SK-N-SH (cell line): ENCODE data around the gene TSNAXIP1. TPM values are rescaled to one million over a fixed set of nuclear protein-coding genes. Genes with fewer than 3 reads are reported as not detected.

Experiments
- CTCF ChIA-PET: fragments of 300-600, 350-600 bp; formaldehyde crosslinking; extraction: SDS; loops from one replicate; lab custom pipeline; 2021; lab: Yijun Ruan, JAX
- POLR2A ChIA-PET: fragments of 350-600 bp; sonication (Branson Sonifier 250); formaldehyde crosslinking; extraction: SDS; loops from one replicate; lab custom pipeline; 2020; ENCODE audit warnings: antibody characterized with exemption, inconsistent platforms; lab: Yijun Ruan, JAX
- DNase-seq: peaks from one replicate; pipeline ENCODE4 v3.0.0; 2012
- H2AFZ ChIP-seq: fragments of 200-600 bp; sonication (generic); 2 replicates; pipeline ENCODE4 v1.8.1; 2016; ENCODE audit warnings: antibody characterized with exemption, mild to moderate bottlenecking, low read depth
- H3F3A ChIP-seq: fragments of 200-600 bp; sonication (generic); replicated peaks from 2 replicates; pipeline ENCODE3; 2016; ENCODE audit warnings: antibody characterized with exemption, mild to moderate bottlenecking; ENCODE audit not compliant: insufficient read depth
- H3K27ac ChIP-seq, 2 experiments: fragments of 200-500 bp in 1 of 2; fragments of 200-600 bp in 1 of 2; sonication (Bioruptor generic) in 1 of 2; sonication (generic), shearing (Covaris generic) in 1 of 2; 2 replicates each; pipeline versions ENCODE4 v1.5.1 to v1.6.1; 2014 to 2016; ENCODE audit warnings: low read depth in 2 of 2, inconsistent platforms in 1 of 2, low read length in 1 of 2, mild to moderate bottlenecking in 1 of 2, mixed read lengths in 1 of 2
- H3K27me3 ChIP-seq: fragments of 200-600 bp; sonication (generic), shearing (Covaris generic); 2 replicates; pipeline ENCODE4 v1.6.1; 2016; ENCODE audit warnings: mixed run types; ENCODE audit not compliant: insufficient read depth
- H3K36me3 ChIP-seq, 2 experiments: fragments of 200-500 bp in 1 of 2; fragments of 200-600 bp in 1 of 2; sonication (Bioruptor generic) in 1 of 2; sonication (generic) in 1 of 2; replicated peaks in 1 of 2; 2 replicates each; pipeline versions ENCODE3 to v1.5.1; 2014 to 2016; ENCODE audit warnings: low read length in 1 of 2, mild to moderate bottlenecking in 1 of 2; ENCODE audit not compliant: insufficient read depth in 2 of 2, control insufficient read depth in 1 of 2
- H3K4me1 ChIP-seq, 2 experiments: fragments of 200-500 bp in 1 of 2; fragments of 200-600 bp in 1 of 2; sonication (Bioruptor generic) in 1 of 2; sonication (generic), shearing (Covaris generic) in 1 of 2; 2 replicates each; pipeline versions ENCODE4 v1.5.1 to v1.6.1; 2014 to 2016; ENCODE audit warnings: low read depth in 1 of 2, low read length in 1 of 2, mixed run types in 1 of 2; ENCODE audit not compliant: insufficient read depth in 2 of 2, control insufficient read depth in 1 of 2
- H3K4me2 ChIP-seq: fragments of 200-600 bp; sonication (generic), shearing (Covaris generic); 2 replicates; pipeline ENCODE4 v1.6.1; 2017; ENCODE audit warnings: mixed run types
- H3K4me3 ChIP-seq, 2 experiments: fragments of 200-500 bp in 1 of 2; fragments of 200-600 bp in 1 of 2; sonication (Bioruptor generic) in 1 of 2; sonication (generic), shearing (Covaris generic) in 1 of 2; 2 replicates each; pipeline versions ENCODE4 v1.5.1 to v1.8.1; 2014 to 2016; ENCODE audit warnings: low read depth in 2 of 2, inconsistent platforms in 1 of 2, low read length in 1 of 2, mild to moderate bottlenecking in 1 of 2, mixed read lengths in 1 of 2, moderate library complexity in 1 of 2
- H3K79me2 ChIP-seq: fragments of 200-600 bp; sonication (generic); 2 replicates; pipeline ENCODE4 v1.8.1; 2017; ENCODE audit warnings: mild to moderate bottlenecking; ENCODE audit not compliant: insufficient read depth
- H3K9ac ChIP-seq: fragments of 200-600 bp; sonication (generic); 2 replicates; pipeline ENCODE4 v1.6.1; 2017; ENCODE audit warnings: mixed run types
- H3K9me2 ChIP-seq: fragments of 200-600 bp; sonication (generic); 2 replicates; pipeline ENCODE4 v1.6.1; 2017; ENCODE audit warnings: mixed run types
- H3K9me3 ChIP-seq: fragments of 200-600 bp; sonication (generic); 2 replicates; pipeline ENCODE4 v1.6.1; 2017; ENCODE audit warnings: mixed run types, mild to moderate bottlenecking, moderate library complexity
- H4K20me1 ChIP-seq: fragments of 200-600 bp; sonication (generic); 2 replicates; pipeline ENCODE4 v1.6.1; 2017; ENCODE audit warnings: mild to moderate bottlenecking, mixed run types; ENCODE audit not compliant: insufficient read depth
- CHD2 ChIP-seq: fragments of 150-350 bp; IDR thresholded peaks from 2 replicates; pipeline ENCODE4 v1.6.1; 2018; ENCODE audit warnings: low read length; ENCODE audit not compliant: partially characterized antibody
- ELF1 ChIP-seq: IDR thresholded peaks from 2 replicates; pipeline ENCODE4 v1.4.0; 2012
- EZH2phosphoT487 ChIP-seq: fragments of 200-600 bp; sonication (generic); IDR thresholded peaks from 2 replicates; pipeline ENCODE4 v1.6.1; 2017; ENCODE audit warnings: low read depth, mixed run types, mild to moderate bottlenecking, antibody characterized with exemption, moderate library complexity, borderline replicate concordance
- FOSL2 ChIP-seq: IDR thresholded peaks from 2 replicates; pipeline ENCODE4 v1.4.0; 2012; ENCODE audit warnings: low read depth, mild to moderate bottlenecking, moderate library complexity, borderline replicate concordance
- FOXJ3 ChIP-seq: sonication (generic); formaldehyde crosslinking; IDR thresholded peaks from 2 replicates; pipeline ENCODE4 v1.5.1; 2020; ENCODE audit warnings: mild to moderate bottlenecking, missing genetic modification reagents
- GABPA ChIP-seq: IDR thresholded peaks from 2 replicates; pipeline ENCODE4 v1.4.0; 2012; ENCODE audit warnings: low read depth, mild to moderate bottlenecking
- GATA2 ChIP-seq: sonication (generic); formaldehyde crosslinking; IDR thresholded peaks from 2 replicates; pipeline ENCODE4 v1.5.0; 2020; ENCODE audit warnings: mild to moderate bottlenecking, missing genetic modification reagents
- JUND ChIP-seq: IDR thresholded peaks from 2 replicates; pipeline ENCODE4 v1.4.0; 2012
- MXI1 ChIP-seq: IDR thresholded peaks from 2 replicates; pipeline ENCODE4 v1.6.1; 2012; ENCODE audit warnings: mild to moderate bottlenecking, low read depth, low read length, improper control_type of control experiment
- NRF1 ChIP-seq: IDR thresholded peaks from 2 replicates; pipeline ENCODE4 v1.6.1; 2012; ENCODE audit warnings: low read depth, mild to moderate bottlenecking, low read length
- POLR2AphosphoS5 ChIP-seq: IDR thresholded peaks from 2 replicates; pipeline ENCODE4 v1.6.1; 2012; ENCODE audit warnings: low read depth, low read length
- RFX5 ChIP-seq: IDR thresholded peaks from 2 replicates; pipeline ENCODE4 v1.6.1; 2012; ENCODE audit warnings: mild to moderate bottlenecking, improper control_type of control experiment, low read length
- SIN3A ChIP-seq: IDR thresholded peaks from 2 replicates; pipeline ENCODE4 v1.6.1; 2012; ENCODE audit warnings: low read depth, mild to moderate bottlenecking, low read length, moderate library complexity, borderline replicate concordance
- SMC3 ChIP-seq: IDR thresholded peaks from 2 replicates; pipeline ENCODE4 v1.6.1; 2012; ENCODE audit warnings: low read depth, low read length, improper control_type of control experiment
- TAF1 ChIP-seq: IDR thresholded peaks from 2 replicates; pipeline ENCODE4 v1.6.1; 2012; ENCODE audit warnings: low read depth, mild to moderate bottlenecking, low read length, moderate library complexity, borderline replicate concordance
- TCF12 ChIP-seq: IDR thresholded peaks from 2 replicates; pipeline ENCODE4 v1.4.0; 2012
- TEAD4 ChIP-seq: IDR thresholded peaks from 2 replicates; pipeline ENCODE4 v1.4.0; 2012; ENCODE audit warnings: mild to moderate bottlenecking, borderline replicate concordance; ENCODE audit not compliant: insufficient read depth
- YY1 ChIP-seq: IDR thresholded peaks from 2 replicates; pipeline ENCODE4 v1.4.0; 2012; ENCODE audit warnings: low read depth, mild to moderate bottlenecking
- WGBS: methylation state at CpG from one replicate; pipeline ENCODE4 v1.1.6; 2017; ENCODE audit warnings: low lambda C conversion rate; 5-methylcytosine and 5-hydroxymethylcytosine counted together
- polyA plus RNA-seq, 3 experiments: library from polyadenylated mRNA; depleted of rRNA; stranded (reverse); fragments of >200 nt; gene quantifications; 2 replicates each; pipeline ENCODE4 v1.2.3, GENCODE V29; 2012
- TF ChIP-seq, protein P1 (sequence below): fragments of 150-350 bp; IDR thresholded peaks from 2 replicates; pipeline ENCODE4 v1.6.1; 2016; ENCODE audit warnings: mild to moderate bottlenecking, low read depth, low read length
- TF ChIP-seq, protein P2 (sequence below): fragments of 200-600 bp; sonication (generic); IDR thresholded peaks from 2 replicates; pipeline ENCODE4 v1.6.1; 2017; ENCODE audit warnings: antibody characterized with exemption, mild to moderate bottlenecking, moderate library complexity
- TF ChIP-seq, protein P3 (sequence below): IDR thresholded peaks from 2 replicates; pipeline ENCODE4 v1.4.0; 2012; ENCODE audit warnings: low read depth
- TF ChIP-seq, protein P4 (sequence below): IDR thresholded peaks from 2 replicates; pipeline ENCODE4 v1.4.0; 2012; ENCODE audit warnings: low read depth, borderline replicate concordance

TSNAXIP1 gene
- polyA plus RNA-seq, 1 of the 3 experiments (the other 2 are of a cell fraction), result 4.4 TPM

DNA sequence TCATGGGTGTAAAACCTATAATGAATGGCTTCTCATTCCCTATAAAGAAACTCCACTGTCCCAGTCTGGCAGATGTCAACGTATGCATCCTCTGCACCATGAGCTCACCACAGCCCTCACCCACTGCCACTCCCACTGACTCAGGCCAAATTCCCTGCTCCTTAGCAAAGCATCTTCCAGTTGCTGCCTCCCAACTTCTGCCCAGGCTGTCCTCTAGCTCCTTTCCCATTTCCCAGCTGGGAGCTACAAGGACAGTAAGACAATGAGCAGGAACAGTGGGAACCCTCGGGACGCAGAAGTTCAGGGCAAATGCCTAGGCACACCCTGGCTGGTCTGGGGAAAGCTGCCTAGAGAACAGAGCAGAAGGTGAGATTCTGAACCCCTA, 26.3 kb downstream of the TSNAXIP1 start:
- H3K27ac ChIP-seq, result peak overlapping the region in 1 of 2 experiments; percentile 58; a peak in 2 of 4 replicates

DNA sequence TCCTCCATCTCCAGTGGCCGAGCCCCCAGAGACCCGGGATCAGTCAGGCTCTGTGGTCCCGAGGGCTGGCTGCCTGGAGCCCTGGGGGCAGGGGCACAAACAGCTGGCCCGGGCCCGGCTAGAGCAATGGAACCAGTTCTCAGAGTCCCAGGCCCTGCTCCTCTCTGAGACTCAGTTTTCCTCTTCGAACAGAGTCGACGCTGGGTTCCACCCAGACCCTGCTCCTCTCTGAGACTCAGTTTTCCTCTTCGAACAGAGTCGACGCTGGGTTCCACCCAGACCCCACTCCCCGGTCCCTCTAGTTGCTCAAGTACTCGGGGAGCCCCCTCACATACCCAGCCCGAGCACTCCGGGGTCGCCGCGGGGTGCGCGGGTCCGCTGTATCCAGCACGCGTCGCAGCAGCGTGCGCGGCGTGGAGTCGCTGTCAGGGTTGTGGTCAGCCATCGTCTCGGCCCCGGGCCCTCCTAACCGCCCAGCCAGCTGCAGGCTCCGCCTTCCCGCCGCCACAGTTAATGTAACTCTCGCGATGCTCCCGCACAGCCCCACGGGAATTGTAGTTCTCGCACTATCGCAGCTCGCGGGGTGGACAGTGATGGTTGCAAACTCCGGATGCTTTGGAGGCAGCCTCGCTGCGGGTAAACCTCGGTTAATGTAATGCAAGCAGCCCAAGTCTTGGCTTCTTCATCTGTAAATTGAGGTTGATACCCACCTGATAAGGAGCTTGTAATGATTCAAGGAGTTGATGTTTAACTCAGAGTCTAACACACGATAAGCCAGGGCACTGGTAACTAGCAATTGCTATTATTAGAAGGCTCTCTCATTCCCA, 26.9 kb downstream of the TSNAXIP1 start:
- peaks cover 0 to 35% of the 10 kb centered on the region in 2 experiments for H3K36me3 ChIP-seq
- DNase-seq, result peak; percentile 98
- no peaks in the 10 kb centered on the region for H3K9me2 ChIP-seq
- peak overlapping the region; percentile 85 for H2AFZ ChIP-seq
- H3K4me2 ChIP-seq, result peak overlapping the region; percentile 100
- WGBS, result 2% methylated on average over 28 of the region's 49 CpGs
- H3K79me2 ChIP-seq, result peaks cover 16% of the 10 kb centered on the region
- H3K27ac ChIP-seq, result peak overlapping the region; percentile 51 to 58
- H3K9me3 ChIP-seq, result no peaks in the 10 kb centered on the region
- H3K9ac ChIP-seq, result peak overlapping the region; percentile 87
- peak overlapping the region; percentile 76 to 84 for H3K4me3 ChIP-seq
- no peaks in the 10 kb centered on the region for H3F3A ChIP-seq
- no peaks in the 10 kb centered on the region for H4K20me1 ChIP-seq
- H3K27me3 ChIP-seq, result no peaks in the 10 kb centered on the region
- peaks cover 0 to 9% of the 10 kb centered on the region in 2 experiments; a peak in 1 of 4 replicates for H3K4me1 ChIP-seq
- CTCF ChIA-PET, result interaction anchor here (0.9 to 5.0 kb wide), 12 partner anchors 8 to 313 kb away, joined by 3 to 65 read pairs (median 4); partner anchors contain the start of genes NRN1L and NUTF2
- POLR2A ChIA-PET, result interaction anchor here (0.6 to 2.3 kb wide), 8 partner anchors 11 to 1076 kb away, joined by 3 to 11 read pairs (median 4); partner anchors contain the start of genes ATP6V0D1, NUTF2, RANBP10 and TSNAXIP1
- TF ChIP-seq MXI1 (peak; percentile 98), FOXJ3 (CRISPR knock-in tag) (no peak), TAF1 (peak; percentile 87), RFX5 (no peak), GATA2 (no peak), CHD2 (peak; percentile 100), TCF12 (no peak), POLR2AphosphoS5 (peak; percentile 81), GABPA (no peak), YY1 (peak; percentile 72; the same call in 1 of the 2 replicates), EZH2phosphoT487 (no peak), JUND (no peak), NRF1 (no peak), ELF1 (no peak), SIN3A (peak; percentile 99), FOSL2 (no peak)
- TF ChIP-seq, protein P1, sequence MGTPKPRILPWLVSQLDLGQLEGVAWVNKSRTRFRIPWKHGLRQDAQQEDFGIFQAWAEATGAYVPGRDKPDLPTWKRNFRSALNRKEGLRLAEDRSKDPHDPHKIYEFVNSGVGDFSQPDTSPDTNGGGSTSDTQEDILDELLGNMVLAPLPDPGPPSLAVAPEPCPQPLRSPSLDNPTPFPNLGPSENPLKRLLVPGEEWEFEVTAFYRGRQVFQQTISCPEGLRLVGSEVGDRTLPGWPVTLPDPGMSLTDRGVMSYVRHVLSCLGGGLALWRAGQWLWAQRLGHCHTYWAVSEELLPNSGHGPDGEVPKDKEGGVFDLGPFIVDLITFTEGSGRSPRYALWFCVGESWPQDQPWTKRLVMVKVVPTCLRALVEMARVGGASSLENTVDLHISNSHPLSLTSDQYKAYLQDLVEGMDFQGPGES, result no peak
- TF ChIP-seq, protein P2, sequence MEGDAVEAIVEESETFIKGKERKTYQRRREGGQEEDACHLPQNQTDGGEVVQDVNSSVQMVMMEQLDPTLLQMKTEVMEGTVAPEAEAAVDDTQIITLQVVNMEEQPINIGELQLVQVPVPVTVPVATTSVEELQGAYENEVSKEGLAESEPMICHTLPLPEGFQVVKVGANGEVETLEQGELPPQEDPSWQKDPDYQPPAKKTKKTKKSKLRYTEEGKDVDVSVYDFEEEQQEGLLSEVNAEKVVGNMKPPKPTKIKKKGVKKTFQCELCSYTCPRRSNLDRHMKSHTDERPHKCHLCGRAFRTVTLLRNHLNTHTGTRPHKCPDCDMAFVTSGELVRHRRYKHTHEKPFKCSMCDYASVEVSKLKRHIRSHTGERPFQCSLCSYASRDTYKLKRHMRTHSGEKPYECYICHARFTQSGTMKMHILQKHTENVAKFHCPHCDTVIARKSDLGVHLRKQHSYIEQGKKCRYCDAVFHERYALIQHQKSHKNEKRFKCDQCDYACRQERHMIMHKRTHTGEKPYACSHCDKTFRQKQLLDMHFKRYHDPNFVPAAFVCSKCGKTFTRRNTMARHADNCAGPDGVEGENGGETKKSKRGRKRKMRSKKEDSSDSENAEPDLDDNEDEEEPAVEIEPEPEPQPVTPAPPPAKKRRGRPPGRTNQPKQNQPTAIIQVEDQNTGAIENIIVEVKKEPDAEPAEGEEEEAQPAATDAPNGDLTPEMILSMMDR, result no peak
- TF ChIP-seq, protein P3, sequence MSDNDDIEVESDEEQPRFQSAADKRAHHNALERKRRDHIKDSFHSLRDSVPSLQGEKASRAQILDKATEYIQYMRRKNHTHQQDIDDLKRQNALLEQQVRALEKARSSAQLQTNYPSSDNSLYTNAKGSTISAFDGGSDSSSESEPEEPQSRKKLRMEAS, result peak; percentile 54
- TF ChIP-seq, protein P4, sequence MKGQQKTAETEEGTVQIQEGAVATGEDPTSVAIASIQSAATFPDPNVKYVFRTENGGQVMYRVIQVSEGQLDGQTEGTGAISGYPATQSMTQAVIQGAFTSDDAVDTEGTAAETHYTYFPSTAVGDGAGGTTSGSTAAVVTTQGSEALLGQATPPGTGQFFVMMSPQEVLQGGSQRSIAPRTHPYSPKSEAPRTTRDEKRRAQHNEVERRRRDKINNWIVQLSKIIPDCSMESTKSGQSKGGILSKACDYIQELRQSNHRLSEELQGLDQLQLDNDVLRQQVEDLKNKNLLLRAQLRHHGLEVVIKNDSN, result no peak

More for the DNA sequence above, 26.3 kb downstream of the TSNAXIP1 start:
- POLR2A ChIA-PET, result interaction anchor here (0.6 to 2.3 kb wide), 6 partner anchors 11 to 1076 kb away, joined by 3 to 11 read pairs (median 4); partner anchors contain the start of genes ATP6V0D1, NUTF2, RANBP10 and TSNAXIP1
- Histone ChIP-seq H3K27me3 (no peaks in the 10 kb centered on the region), H3K9me3 (no peaks in the 10 kb centered on the region), H3F3A (no peaks in the 10 kb centered on the region), H3K4me1 (peaks cover 0 to 9% of the 10 kb centered on the region in 2 experiments; a peak in 1 of 4 replicates), H2AFZ (peak overlapping the region; percentile 78)
- DNase-seq, result no peak
- no peak for TF ChIP-seq TEAD4
- TF ChIP-seq GATA2, result no peak
- TF ChIP-seq SMC3, result no peak
- no peak for TF ChIP-seq YY1
- TF ChIP-seq, all 33 proteins: peak for 0
- peak overlapping the region; percentile 100 for H3K4me2 ChIP-seq
- peaks cover 0 to 41% of the 10 kb centered on the region in 2 experiments for H3K36me3 ChIP-seq
- H3K79me2 ChIP-seq, result peaks cover 16% of the 10 kb centered on the region
- H4K20me1 ChIP-seq, result no peaks in the 10 kb centered on the region
- H3K9me2 ChIP-seq, result no peaks in the 10 kb centered on the region
- peak overlapping the region; percentile 87 for H3K9ac ChIP-seq
- WGBS, result 6% methylated on average over 3 of the region's 3 CpGs
- H3K4me3 ChIP-seq, result peak overlapping the region; percentile 76 to 84
- CTCF ChIA-PET, result interaction anchor here (1.2 to 5.0 kb wide), 7 partner anchors 8 to 312 kb away, joined by 3 to 65 read pairs (median 5); no protein-coding TSS in a partner anchor
